HepG2 (cell line): Measurements from ENCODE around the gene IRAK1BP1. TPM values are rescaled to one million over a fixed set of nuclear protein-coding genes. Genes with fewer than 3 reads are reported as not detected.

Source experiments
- MBNL3 ChIP-seq: fragments of 250-450 bp; sonication (Bioruptor Pico); conservative IDR thresholded peaks from 2 replicates; pipeline ENCODE4 v1.8.0; 2022; ENCODE audit warnings: mild to moderate bottlenecking, inconsistent platforms
- REPIN1 ChIP-seq: sonication (generic); formaldehyde crosslinking; IDR thresholded peaks from 2 replicates; pipeline ENCODE4 v1.8.0; 2022; ENCODE audit warnings: missing genetic modification reagents, low read depth, mild to moderate bottlenecking, borderline replicate concordance
- THAP9 ChIP-seq: sonication (generic); formaldehyde crosslinking; IDR thresholded peaks from 2 replicates; pipeline ENCODE4; 2020; ENCODE audit warnings: missing genetic modification reagents, mild to moderate bottlenecking, borderline replicate concordance
- ZMYM3 ChIP-seq: sonication (generic); formaldehyde crosslinking; IDR thresholded peaks from 2 replicates; pipeline ENCODE4 v1.5.1; 2020; ENCODE audit warnings: mild to moderate bottlenecking, missing genetic modification reagents
- ZNF512B ChIP-seq: sonication (generic); formaldehyde crosslinking; IDR thresholded peaks from 2 replicates; pipeline ENCODE4 v1.5.1; 2020; ENCODE audit warnings: missing genetic modification reagents, mild to moderate bottlenecking, borderline replicate concordance
- ZNF589 ChIP-seq: sonication (generic); formaldehyde crosslinking; conservative IDR thresholded peaks from 2 replicates; pipeline ENCODE4 v1.8.0; 2022; ENCODE audit warnings: mild to moderate bottlenecking, moderate library complexity, missing genetic modification reagents
- polyA plus RNA-seq, 8 experiments: library from polyadenylated mRNA; depleted of rRNA in 3 of 8; stranded (reverse) in 7 of 8; unstranded in 1 of 8; fragments of >200 nt; fragmentation: Illumina TruSeq in 4 of 8; extraction: Trizol in 4 of 8; gene quantifications; 2 replicates each; pipeline versions ENCODE4 v1.2.1 to v1.2.3, GENCODE V29; 2011 to 2016; ENCODE audit warnings: low read depth in 4 of 8, missing spikeins in 1 of 8, mixed read lengths in 1 of 8; ENCODE audit not compliant: insufficient read depth in 1 of 8
- total RNA-seq, 5 experiments: library from RNA; depleted of rRNA; stranded (reverse); fragments of >200 nt; fragmentation: Illumina TruSeq; extraction: Trizol; gene quantifications; 2 replicates each; pipeline ENCODE4 v1.2.3, GENCODE V29; 2016; ENCODE audit warnings: low read depth in 1 of 5
- TF ChIP-seq, protein P1 (sequence below): sonication (generic); formaldehyde crosslinking; IDR thresholded peaks from 2 replicates; pipeline ENCODE4 v1.4.0; 2020; ENCODE audit warnings: missing genetic modification reagents, borderline replicate concordance
- TF ChIP-seq, protein P2 (sequence below): sonication (generic); formaldehyde crosslinking; IDR thresholded peaks from 2 replicates; pipeline ENCODE4 v1.8.1; 2023; ENCODE audit warnings: missing genetic modification reagents, mild to moderate bottlenecking, borderline replicate concordance
- TF ChIP-seq, protein P3 (sequence below): sonication (generic); formaldehyde crosslinking; IDR thresholded peaks from 2 replicates; pipeline ENCODE4 v1.4.0; 2020; ENCODE audit warnings: missing genetic modification reagents, mild to moderate bottlenecking, borderline replicate concordance
- TF ChIP-seq, protein P4 (sequence below): sonication (generic); formaldehyde crosslinking; IDR thresholded peaks from 2 replicates; pipeline ENCODE4 v1.4.0; 2020; ENCODE audit warnings: low read depth, mild to moderate bottlenecking, missing genetic modification reagents

The IRAK1BP1 gene
- total and polyA plus RNA-seq, 2 of the 13 experiments (the other 11 are each of a cell fraction or from before 2014, with no cell fraction given), result 0.86 to 1.5 TPM

DNA sequence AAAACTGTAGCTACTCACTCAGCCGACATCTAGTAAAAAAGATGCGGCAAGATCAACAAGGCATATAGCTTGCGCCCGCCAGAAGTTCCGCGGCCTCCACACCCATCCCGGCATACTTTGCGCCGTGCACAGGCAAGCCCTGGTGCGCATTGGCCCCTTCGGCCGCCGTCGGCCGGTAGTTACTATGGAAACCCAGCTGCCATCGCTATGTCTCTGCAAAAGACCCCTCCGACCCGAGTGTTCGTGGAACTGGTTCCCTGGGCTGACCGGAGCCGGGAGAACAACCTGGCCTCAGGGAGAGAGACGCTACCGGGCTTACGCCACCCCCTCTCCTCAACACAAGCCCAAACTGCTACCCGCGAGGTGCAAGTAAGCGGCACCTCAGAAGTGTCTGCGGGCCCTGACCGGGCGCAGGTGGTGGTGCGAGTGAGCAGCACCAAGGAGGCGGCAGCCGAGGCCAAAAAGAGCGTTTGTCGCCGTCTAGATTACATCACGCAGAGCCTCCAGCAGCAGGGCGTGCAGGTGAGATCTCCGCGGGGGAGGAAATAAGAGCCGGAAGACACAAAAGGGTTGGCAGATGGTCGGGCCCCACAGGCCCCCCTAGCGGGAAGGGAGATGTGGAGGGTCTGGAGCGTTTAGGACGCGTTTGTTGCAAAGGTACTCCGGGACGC lies at the start of gene IRAK1BP1 (continued):
- TF ChIP-seq, protein P1, sequence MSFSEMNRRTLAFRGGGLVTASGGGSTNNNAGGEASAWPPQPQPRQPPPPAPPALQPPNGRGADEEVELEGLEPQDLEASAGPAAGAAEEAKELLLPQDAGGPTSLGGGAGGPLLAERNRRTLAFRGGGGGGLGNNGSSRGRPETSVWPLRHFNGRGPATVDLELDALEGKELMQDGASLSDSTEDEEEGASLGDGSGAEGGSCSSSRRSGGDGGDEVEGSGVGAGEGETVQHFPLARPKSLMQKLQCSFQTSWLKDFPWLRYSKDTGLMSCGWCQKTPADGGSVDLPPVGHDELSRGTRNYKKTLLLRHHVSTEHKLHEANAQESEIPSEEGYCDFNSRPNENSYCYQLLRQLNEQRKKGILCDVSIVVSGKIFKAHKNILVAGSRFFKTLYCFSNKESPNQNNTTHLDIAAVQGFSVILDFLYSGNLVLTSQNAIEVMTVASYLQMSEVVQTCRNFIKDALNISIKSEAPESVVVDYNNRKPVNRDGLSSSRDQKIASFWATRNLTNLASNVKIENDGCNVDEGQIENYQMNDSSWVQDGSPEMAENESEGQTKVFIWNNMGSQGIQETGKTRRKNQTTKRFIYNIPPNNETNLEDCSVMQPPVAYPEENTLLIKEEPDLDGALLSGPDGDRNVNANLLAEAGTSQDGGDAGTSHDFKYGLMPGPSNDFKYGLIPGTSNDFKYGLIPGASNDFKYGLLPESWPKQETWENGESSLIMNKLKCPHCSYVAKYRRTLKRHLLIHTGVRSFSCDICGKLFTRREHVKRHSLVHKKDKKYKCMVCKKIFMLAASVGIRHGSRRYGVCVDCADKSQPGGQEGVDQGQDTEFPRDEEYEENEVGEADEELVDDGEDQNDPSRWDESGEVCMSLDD, result no peak
- TF ChIP-seq, protein P2, sequence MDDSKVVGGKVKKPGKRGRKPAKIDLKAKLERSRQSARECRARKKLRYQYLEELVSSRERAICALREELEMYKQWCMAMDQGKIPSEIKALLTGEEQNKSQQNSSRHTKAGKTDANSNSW (CRISPR knock-in tag), result no peak
- TF ChIP-seq ZNF512B (CRISPR knock-in tag) (no peak), ZNF589 (CRISPR knock-in tag) (no peak), MBNL3 (CRISPR knock-in tag) (no peak), ZMYM3 (CRISPR knock-in tag) (no peak), THAP9 (peak; percentile 77; the same call in 1 of the 2 replicates), REPIN1 (peak; percentile 23; the same call in 1 of the 2 replicates)
- TF ChIP-seq, protein P3, sequence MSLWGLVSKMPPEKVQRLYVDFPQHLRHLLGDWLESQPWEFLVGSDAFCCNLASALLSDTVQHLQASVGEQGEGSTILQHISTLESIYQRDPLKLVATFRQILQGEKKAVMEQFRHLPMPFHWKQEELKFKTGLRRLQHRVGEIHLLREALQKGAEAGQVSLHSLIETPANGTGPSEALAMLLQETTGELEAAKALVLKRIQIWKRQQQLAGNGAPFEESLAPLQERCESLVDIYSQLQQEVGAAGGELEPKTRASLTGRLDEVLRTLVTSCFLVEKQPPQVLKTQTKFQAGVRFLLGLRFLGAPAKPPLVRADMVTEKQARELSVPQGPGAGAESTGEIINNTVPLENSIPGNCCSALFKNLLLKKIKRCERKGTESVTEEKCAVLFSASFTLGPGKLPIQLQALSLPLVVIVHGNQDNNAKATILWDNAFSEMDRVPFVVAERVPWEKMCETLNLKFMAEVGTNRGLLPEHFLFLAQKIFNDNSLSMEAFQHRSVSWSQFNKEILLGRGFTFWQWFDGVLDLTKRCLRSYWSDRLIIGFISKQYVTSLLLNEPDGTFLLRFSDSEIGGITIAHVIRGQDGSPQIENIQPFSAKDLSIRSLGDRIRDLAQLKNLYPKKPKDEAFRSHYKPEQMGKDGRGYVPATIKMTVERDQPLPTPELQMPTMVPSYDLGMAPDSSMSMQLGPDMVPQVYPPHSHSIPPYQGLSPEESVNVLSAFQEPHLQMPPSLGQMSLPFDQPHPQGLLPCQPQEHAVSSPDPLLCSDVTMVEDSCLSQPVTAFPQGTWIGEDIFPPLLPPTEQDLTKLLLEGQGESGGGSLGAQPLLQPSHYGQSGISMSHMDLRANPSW (CRISPR knock-in tag), result no peak
- TF ChIP-seq, protein P4, sequence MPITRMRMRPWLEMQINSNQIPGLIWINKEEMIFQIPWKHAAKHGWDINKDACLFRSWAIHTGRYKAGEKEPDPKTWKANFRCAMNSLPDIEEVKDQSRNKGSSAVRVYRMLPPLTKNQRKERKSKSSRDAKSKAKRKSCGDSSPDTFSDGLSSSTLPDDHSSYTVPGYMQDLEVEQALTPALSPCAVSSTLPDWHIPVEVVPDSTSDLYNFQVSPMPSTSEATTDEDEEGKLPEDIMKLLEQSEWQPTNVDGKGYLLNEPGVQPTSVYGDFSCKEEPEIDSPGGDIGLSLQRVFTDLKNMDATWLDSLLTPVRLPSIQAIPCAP (CRISPR knock-in tag), result no peak
- TF ChIP-seq, all 625 proteins: peak for 171
